ENCODE results near the gene HNRNPU.
"Not testable (repeated sequence)": the region's sequence is repeated elsewhere in the genome, so short reads cannot be mapped to it uniquely, and the experiment has no call there.

The HNRNPU gene

GRCh38 chr1:244840219-244840794, 24.0 kb downstream of the HNRNPU start:
- no peak for DNase-seq (ENCODE audit: low read depth)

- DNase-seq (ENCODE audit: low read depth): no peak
These were observed 24.7 kb downstream of the HNRNPU start for GRCh38 chr1:244839656-244840055.

GRCh38 chr1:244837597-244838258, 26.6 kb downstream of the HNRNPU start:
- DNase-seq (ENCODE audit: low read depth): no peak

- DNase-seq (ENCODE audit: low read depth): no peak
These were observed 27.8 kb downstream of the HNRNPU start for GRCh38 chr1:244836584-244836983.

- DNase-seq (ENCODE audit: low read depth): no peak
These were observed 28.2 kb downstream of the HNRNPU start for GRCh38 chr1:244836135-244836521.

GRCh38 chr1:244835276-244836134, 28.8 kb downstream of the HNRNPU start, which contains the start of gene COX20:
TSS of gene COX20 (plus strand) at chr1:244835658. CDS start at chr1:244835715, 57 bp downstream.
- DNase-seq (ENCODE audit: low read depth): peak; percentile 80

GRCh38 chr1:244834543-244835275, 29.6 kb downstream of the HNRNPU start:
- DNase-seq (ENCODE audit: low read depth): peak; percentile 74

GRCh38 chr1:244833734-244834542, 30.4 kb downstream of the HNRNPU start:
- DNase-seq (ENCODE audit: low read depth): no peak

- not testable (repeated sequence) for DNase-seq (ENCODE audit: low read depth)
These were observed 31.1 kb downstream of the HNRNPU start for GRCh38 chr1:244833260-244833659.

GRCh38 chr1:244830639-244831038, 33.7 kb downstream of the HNRNPU start:
- no peak for DNase-seq (ENCODE audit: low read depth)

- DNase-seq (ENCODE audit: low read depth): no peak
These were observed 37.6 kb downstream of the HNRNPU start for GRCh38 chr1:244826712-244827111.

- DNase-seq (ENCODE audit: low read depth): no peak
These were observed 41.5 kb downstream of the HNRNPU start for GRCh38 chr1:244822878-244823277.

GRCh38 chr1:244821134-244821533, 43.2 kb downstream of the HNRNPU start:
- DNase-seq (ENCODE audit: low read depth): no peak

GRCh38 chr1:244820131-244820530, 44.2 kb downstream of the HNRNPU start:
- DNase-seq (ENCODE audit: low read depth): no peak

- DNase-seq (ENCODE audit: low read depth): no peak
These were observed 46.9 kb downstream of the HNRNPU start for GRCh38 chr1:244817415-244817894.

GRCh38 chr1:244815600-244816099, 48.7 kb downstream of the HNRNPU start:
- DNase-seq (ENCODE audit: low read depth): no peak

GRCh38 chr1:244813327-244813726, 51.0 kb downstream of the HNRNPU start:
- no peak for DNase-seq (ENCODE audit: low read depth)

- no peak for DNase-seq (ENCODE audit: low read depth)
These were observed 54.1 kb downstream of the HNRNPU start for GRCh38 chr1:244810221-244810620.

- DNase-seq (ENCODE audit: low read depth): no peak
These were observed 57.2 kb downstream of the HNRNPU start for GRCh38 chr1:244807138-244807537.

- DNase-seq (ENCODE audit: low read depth): no peak
These were observed 59.5 kb downstream of the HNRNPU start for GRCh38 chr1:244804841-244805240.

All from GM04504 (cell line).